Coronary artery (tissue), 2 donors: ENCODE data around the gene MGMT.

Source experiments
- DNase-seq: peaks from one replicate; pipeline ENCODE4 v3.0.0-alpha.2; 2017; ENCODE audit warnings: low spot score
- H3K27ac ChIP-seq, 2 donors: fragments of 200-600 bp; sonication (generic); one replicate each; pipeline ENCODE4 v1.5.1; 2016 to 2019
- H3K4me3 ChIP-seq: fragments of 200-600 bp; sonication (generic); 2 replicates; pipeline ENCODE4 v1.5.1; 2016; ENCODE audit warnings: mild to moderate bottlenecking, moderate library complexity
- CTCF ChIP-seq: fragments of 200-600 bp; sonication (generic); IDR thresholded peaks from one replicate; pipeline ENCODE4 v1.5.1; 2019; ENCODE audit warnings: antibody characterized with exemption

Gene MGMT

GRCh38 chr10:129500617-129501339 lies 33.7 kb downstream of the MGMT start:
- Histone ChIP-seq H3K4me3 (no peak overlapping the region), H3K27ac (no peak overlapping the region)
- no peak for DNase-seq
- TF ChIP-seq CTCF: no peak

- DNase-seq: no peak
- H3K4me3 ChIP-seq: no peak overlapping the region
- no peak for TF ChIP-seq CTCF
- no peak overlapping the region for H3K27ac ChIP-seq
Observed at GRCh38 chr10:129501652-129502436, 34.8 kb downstream of the MGMT start.

- no peak for DNase-seq
- Histone ChIP-seq H3K4me3 (no peak overlapping the region), H3K27ac (no peak overlapping the region)
- no peak for TF ChIP-seq CTCF
Observed at GRCh38 chr10:129502448-129502847, 35.4 kb downstream of the MGMT start.

GRCh38 chr10:129505500-129506075 lies 38.5 kb downstream of the MGMT start:
- no peak for DNase-seq

GRCh38 chr10:129506101-129506797 lies 39.2 kb downstream of the MGMT start:
- TF ChIP-seq CTCF: no peak
- Histone ChIP-seq H3K27ac (no peak overlapping the region), H3K4me3 (no peak overlapping the region)
- no peak for DNase-seq

More at GRCh38 chr10:129505500-129506075, 38.5 kb downstream of the MGMT start:
- TF ChIP-seq CTCF: no peak
- Histone ChIP-seq H3K4me3 (no peak overlapping the region), H3K27ac (no peak overlapping the region)

- H3K27ac ChIP-seq: no peak overlapping the region
- TF ChIP-seq CTCF: no peak
- H3K4me3 ChIP-seq: no peak overlapping the region
- DNase-seq: no peak
Observed at GRCh38 chr10:129507216-129507889, 40.3 kb downstream of the MGMT start.
